Mesenchymal stem cell (in vitro differentiated cells and primary cell): ENCODE measurements around the gene GMCL2.

Experiments
- DNase-seq: peaks from one replicate; pipeline ENCODE4 v3.0.0-alpha.2; 2013
- H2AFZ ChIP-seq: one replicate; pipeline ENCODE4 v1.6.1; 2013; ENCODE audit warnings: low read depth, mild to moderate bottlenecking, control low read depth, inconsistent platforms, low read length, moderate library complexity
- H2AK5ac ChIP-seq: 2 replicates; pipeline ENCODE4 v1.6.1; 2013; ENCODE audit warnings: low read length, moderate library complexity, mild to moderate bottlenecking, inconsistent platforms; ENCODE audit not compliant: severe bottlenecking
- H2BK120ac ChIP-seq: one replicate; pipeline ENCODE4 v1.6.1; 2013; ENCODE audit warnings: low read depth, mild to moderate bottlenecking, inconsistent platforms, low read length, moderate library complexity
- H2BK12ac ChIP-seq, 2 experiments: one replicate each; pipeline ENCODE4 v1.6.1; 2013; ENCODE audit warnings: inconsistent platforms in 2 of 2, low read length in 2 of 2, mild to moderate bottlenecking in 2 of 2, moderate library complexity in 2 of 2, control low read depth in 1 of 2
- H2BK15ac ChIP-seq: one replicate; pipeline ENCODE4 v1.6.1; 2013; ENCODE audit warnings: mild to moderate bottlenecking, low read depth, inconsistent platforms; ENCODE audit not compliant: poor library complexity, severe bottlenecking
- H2BK5ac ChIP-seq: 2 replicates; pipeline ENCODE4 v1.6.1; 2013; ENCODE audit warnings: low read depth, mild to moderate bottlenecking, low read length, control low read depth, inconsistent platforms; ENCODE audit not compliant: poor library complexity, severe bottlenecking
- H3K14ac ChIP-seq, 2 experiments: one replicate each; pipeline ENCODE4 v1.6.1; 2013; ENCODE audit warnings: inconsistent platforms in 2 of 2, low read length in 2 of 2, control low read depth in 1 of 2, mild to moderate bottlenecking in 1 of 2, moderate library complexity in 1 of 2
- H3K18ac ChIP-seq, 2 experiments: one replicate each; pipeline ENCODE4 v1.6.1; 2013; ENCODE audit warnings: inconsistent platforms in 2 of 2, low read length in 2 of 2, control low read depth in 1 of 2, low read depth in 1 of 2, mild to moderate bottlenecking in 1 of 2
- H3K23ac ChIP-seq, 2 experiments: one replicate each; pipeline ENCODE4 v1.6.1; 2013; ENCODE audit warnings: inconsistent platforms in 2 of 2, low read length in 2 of 2, mild to moderate bottlenecking in 2 of 2, moderate library complexity in 2 of 2, control low read depth in 1 of 2
- H3K27ac ChIP-seq: 2 replicates; pipeline ENCODE4 v1.5.1; 2013; ENCODE audit warnings: mild to moderate bottlenecking, moderate library complexity, low read length, control low read depth, inconsistent platforms; ENCODE audit not compliant: poor library complexity, severe bottlenecking
- H3K27me3 ChIP-seq, 2 experiments: 2 replicates each; pipeline versions ENCODE4 v1.6.1 to v1.7.0; 2013; ENCODE audit warnings: low read length in 2 of 2, mild to moderate bottlenecking in 2 of 2, moderate library complexity in 2 of 2, control low read depth in 1 of 2, inconsistent platforms in 1 of 2; ENCODE audit not compliant: control insufficient read depth in 1 of 2, insufficient read depth in 1 of 2
- H3K36me3 ChIP-seq, 2 experiments: 2 replicates each; pipeline versions ENCODE4 v1.6.1 to v1.7.0; 2013; ENCODE audit warnings: low read length in 2 of 2, control low read depth in 1 of 2, inconsistent platforms in 1 of 2, low read depth in 1 of 2, mild to moderate bottlenecking in 1 of 2; ENCODE audit not compliant: insufficient read depth in 2 of 2, control insufficient read depth in 1 of 2
- H3K4ac ChIP-seq, 2 experiments: one replicate each; pipeline ENCODE4 v1.6.1; 2013; ENCODE audit warnings: inconsistent platforms in 2 of 2, low read length in 2 of 2, mild to moderate bottlenecking in 2 of 2, moderate library complexity in 2 of 2, control low read depth in 1 of 2, low read depth in 1 of 2
- H3K4me1 ChIP-seq: 2 replicates; pipeline ENCODE4 v1.6.1; 2013; ENCODE audit warnings: low read depth, low read length, control low read depth; ENCODE audit not compliant: control insufficient read depth, insufficient read depth
- H3K4me2 ChIP-seq: 2 replicates; pipeline ENCODE4 v1.6.1; 2013; ENCODE audit warnings: low read length, mild to moderate bottlenecking, inconsistent platforms; ENCODE audit not compliant: poor library complexity, severe bottlenecking
- H3K4me3 ChIP-seq, 2 experiments: 2 replicates each; pipeline versions ENCODE4 v1.5.1 to v1.7.0; 2013; ENCODE audit warnings: low read length in 2 of 2, mild to moderate bottlenecking in 2 of 2, control low read depth in 1 of 2, low read depth in 1 of 2; ENCODE audit not compliant: insufficient read depth in 1 of 2
- H3K79me1 ChIP-seq: replicated peaks from 2 replicates; pipeline ENCODE4 v1.6.1; 2013; ENCODE audit warnings: mild to moderate bottlenecking, control low read depth, low read length, inconsistent platforms; ENCODE audit not compliant: poor library complexity, severe bottlenecking
- H3K9ac ChIP-seq: 2 replicates; pipeline ENCODE4 v1.7.0; 2013; ENCODE audit warnings: mild to moderate bottlenecking, low read length, moderate library complexity
- H3K9me3 ChIP-seq: 2 replicates; pipeline ENCODE4 v1.7.0; 2013; ENCODE audit warnings: mild to moderate bottlenecking, low read length; ENCODE audit not compliant: control insufficient read depth
- H4K8ac ChIP-seq: one replicate; pipeline ENCODE4 v1.6.1; 2013; ENCODE audit warnings: inconsistent platforms, mild to moderate bottlenecking, low read length, moderate library complexity
- H4K91ac ChIP-seq: one replicate; pipeline ENCODE4 v1.6.1; 2013; ENCODE audit warnings: mild to moderate bottlenecking, low read length, inconsistent platforms
- WGBS: methylation state at CpG from one replicate; pipeline ENCODE4 v1.1.7; 2013; ENCODE audit warnings: mixed read lengths; 5-methylcytosine and 5-hydroxymethylcytosine counted together

GMCL2 gene

GRCh38 chr5:178204182-178204934, 17.2 kb upstream of the GMCL2 start, which contains the start of gene HNRNPAB:
TSS of gene HNRNPAB (plus strand) at chr5:178204533. CDS start at chr5:178204838, 305 bp downstream.
- H3K79me1 ChIP-seq: peaks cover 6% of the 10 kb centered on the region
- DNase-seq: peak; percentile 97
- H2BK120ac ChIP-seq: peak within 1 kb of the TSS; percentile 54
- H3K27ac ChIP-seq: peak within 1 kb of the TSS; percentile 44
- H2BK12ac ChIP-seq: peak within 1 kb of the TSS in 1 of 2 experiments; percentile 0
- H2AFZ ChIP-seq: peak within 1 kb of the TSS; percentile 91
- H3K4me2 ChIP-seq: peak within 1 kb of the TSS; percentile 96
- H3K4ac ChIP-seq: peak within 1 kb of the TSS; percentile 91 to 96
- H3K36me3 ChIP-seq: peaks cover 28 to 38% of the 10 kb centered on the region in 2 experiments
- H3K18ac ChIP-seq: peak within 1 kb of the TSS; percentile 96
- peak within 1 kb of the TSS in 1 of 2 experiments; percentile 97 for H3K14ac ChIP-seq
- H3K9me3 ChIP-seq: no peaks in the 10 kb centered on the region
- peak within 1 kb of the TSS; percentile 97 to 100 for H3K4me3 ChIP-seq
- peak within 1 kb of the TSS; percentile 79 for H4K8ac ChIP-seq
- peak within 1 kb of the TSS; percentile 96 for H3K9ac ChIP-seq
- H2BK5ac ChIP-seq: peak within 1 kb of the TSS; percentile 84
- H3K23ac ChIP-seq: peak within 1 kb of the TSS; percentile 46 to 82
- peak within 1 kb of the TSS; percentile 65 for H2BK15ac ChIP-seq
- peak within 1 kb of the TSS; percentile 48 for H4K91ac ChIP-seq
- WGBS: under 1% methylated on average over 80 of the region's 96 CpGs
- no peaks in the 10 kb centered on the region for H3K27me3 ChIP-seq
- H3K4me1 ChIP-seq: peaks cover 19% of the 10 kb centered on the region
- H2AK5ac ChIP-seq: no peak within 1 kb of the TSS

DNA sequence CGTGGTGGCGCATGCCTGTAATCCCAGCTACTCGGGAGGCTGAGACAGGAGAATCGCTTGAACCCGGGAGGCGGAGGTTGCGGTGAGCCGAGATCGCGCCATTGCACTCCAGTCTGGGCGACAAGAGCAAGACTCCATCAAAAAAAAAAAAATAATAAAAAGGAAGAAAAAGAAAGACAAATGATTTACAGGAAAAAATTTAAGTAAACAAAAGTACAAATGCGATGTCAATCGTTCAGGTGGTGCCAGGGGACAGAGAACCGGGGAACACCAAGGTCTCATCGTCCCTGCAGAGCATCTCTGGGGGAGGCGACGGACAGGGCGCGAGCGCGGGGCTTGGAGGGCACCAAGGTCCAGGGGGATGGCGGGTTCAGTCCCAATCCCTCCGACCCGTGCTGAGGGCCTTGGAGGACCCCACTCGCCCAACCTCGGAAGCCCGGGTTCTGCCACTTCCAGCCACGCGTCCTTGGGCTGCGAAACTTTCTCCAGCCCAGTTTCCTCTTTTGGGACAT, 16.6 kb upstream of the GMCL2 start:
- peak overlapping the region in 1 of 2 experiments; percentile 40 for H3K4ac ChIP-seq
- peak overlapping the region in 1 of 2 experiments; percentile 84 for H3K18ac ChIP-seq
- H2AFZ ChIP-seq: peak overlapping the region; percentile 91
- H3K4me3 ChIP-seq: peak overlapping the region; percentile 76 to 100
- H2BK15ac ChIP-seq: no peak overlapping the region
- H3K9me3 ChIP-seq: no peaks in the 10 kb centered on the region
- peak overlapping the region; percentile 29 for H4K8ac ChIP-seq
- H2BK12ac ChIP-seq: peak overlapping the region in 1 of 2 experiments; percentile 0
- peak overlapping the region; percentile 44 for H3K27ac ChIP-seq
- peaks cover 2% of the 10 kb centered on the region for H3K79me1 ChIP-seq
- peak overlapping the region in 1 of 2 experiments; percentile 2 for H3K23ac ChIP-seq
- no peak overlapping the region for H2AK5ac ChIP-seq
- H3K9ac ChIP-seq: peak overlapping the region; percentile 96
- H3K4me1 ChIP-seq: peaks cover 19% of the 10 kb centered on the region
- peak overlapping the region; percentile 96 for H3K4me2 ChIP-seq
- no peak overlapping the region for H2BK5ac ChIP-seq
- 5% methylated on average over 19 of the region's 30 CpGs for WGBS
- H4K91ac ChIP-seq: no peak overlapping the region
- no peak for DNase-seq
- H3K14ac ChIP-seq: peak overlapping the region in 1 of 2 experiments; percentile 64
- H3K36me3 ChIP-seq: peaks cover 22 to 32% of the 10 kb centered on the region in 2 experiments
- no peaks in the 10 kb centered on the region for H3K27me3 ChIP-seq
- no peak overlapping the region for H2BK120ac ChIP-seq

DNA sequence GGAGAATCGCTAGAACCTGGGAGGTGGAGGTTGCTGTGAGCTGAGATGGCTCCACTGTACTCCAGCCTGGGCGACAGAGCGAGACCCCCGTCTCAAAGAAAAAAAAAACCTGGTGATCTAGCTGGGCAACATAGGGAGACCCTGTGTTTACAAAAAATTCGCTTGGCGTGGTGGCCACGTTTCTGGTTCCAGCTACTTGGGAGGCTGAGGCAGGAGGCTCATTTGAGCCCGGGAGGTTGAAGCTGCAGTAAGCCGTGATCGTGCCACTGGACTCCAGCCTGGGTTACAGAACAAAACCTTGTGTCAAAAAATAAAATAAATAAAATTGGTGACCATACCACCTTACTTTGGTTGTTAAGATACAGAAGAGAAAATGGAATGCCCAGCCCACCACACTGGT, 15.4 kb upstream of the GMCL2 start:
- H2BK15ac ChIP-seq: no peak overlapping the region
- H2BK5ac ChIP-seq: no peak overlapping the region
- 96% methylated on average over 8 of the region's 10 CpGs for WGBS
- no peak overlapping the region for H3K4me2 ChIP-seq
- H3K18ac ChIP-seq: no peak overlapping the region
- H2AK5ac ChIP-seq: no peak overlapping the region
- H3K4me1 ChIP-seq: peaks cover 15% of the 10 kb centered on the region
- peaks cover 13 to 20% of the 10 kb centered on the region in 2 experiments for H3K36me3 ChIP-seq
- no peak overlapping the region for H4K8ac ChIP-seq
- no peak overlapping the region for H3K27ac ChIP-seq
- H3K4me3 ChIP-seq: no peak overlapping the region
- H2BK12ac ChIP-seq: no peak overlapping the region
- H3K9me3 ChIP-seq: no peaks in the 10 kb centered on the region
- no peak overlapping the region for H2BK120ac ChIP-seq
- no peak overlapping the region for H3K4ac ChIP-seq
- no peak overlapping the region for H3K23ac ChIP-seq
- no peak overlapping the region for H4K91ac ChIP-seq
- H3K79me1 ChIP-seq: peaks cover 2% of the 10 kb centered on the region
- H3K9ac ChIP-seq: no peak overlapping the region
- H3K14ac ChIP-seq: no peak overlapping the region
- H2AFZ ChIP-seq: no peak overlapping the region
- H3K27me3 ChIP-seq: no peaks in the 10 kb centered on the region
- no peak for DNase-seq

GRCh38 chr5:178201927-178202235, 14.7 kb upstream of the GMCL2 start:
- Histone ChIP-seq H3K14ac (no peak overlapping the region), H2BK120ac (no peak overlapping the region), H2BK15ac (no peak overlapping the region), H3K36me3 (peaks cover 7 to 14% of the 10 kb centered on the region in 2 experiments), H4K8ac (no peak overlapping the region), H3K79me1 (peaks cover 2% of the 10 kb centered on the region), H3K4ac (no peak overlapping the region), H3K9me3 (no peaks in the 10 kb centered on the region), H3K27ac (no peak overlapping the region), H3K4me2 (no peak overlapping the region), H3K18ac (no peak overlapping the region), H2BK5ac (no peak overlapping the region), H4K91ac (no peak overlapping the region), H2AK5ac (no peak overlapping the region), H3K4me1 (peaks cover 11% of the 10 kb centered on the region), H2BK12ac (no peak overlapping the region), H3K4me3 (no peak overlapping the region), H2AFZ (no peak overlapping the region), H3K23ac (no peak overlapping the region), H3K27me3 (no peaks in the 10 kb centered on the region), H3K9ac (no peak overlapping the region)
- WGBS: 39% methylated on average over 2 of the region's 2 CpGs
- no peak for DNase-seq
